ENCODE data around the gene EFNA2.

Gene EFNA2

GRCh38 chr19:1249298-1249989 lies 36.2 kb upstream of the EFNA2 start:
- peak overlapping the region; percentile 67 for H3K4me3 ChIP-seq (ENCODE audit: low read depth, low read length)
- in situ Hi-C loops (cut with HindIII; ENCODE audit: low sequenced_read_pairs): no loop called here
- TF ChIP-seq CTCF (IDR thresholded peaks at IDR 0.05; ENCODE audit: low read depth, low read length): no peak
- peak; percentile 98 for DNase-seq (ENCODE audit: low read depth, low spot score)

- in situ Hi-C loops (cut with HindIII; ENCODE audit: low sequenced_read_pairs): no loop called here
- peak overlapping the region; percentile 65 for H3K4me3 ChIP-seq (ENCODE audit: low read depth, low read length)
- no peak for TF ChIP-seq CTCF (IDR thresholded peaks at IDR 0.05; ENCODE audit: low read depth, low read length)
- DNase-seq (ENCODE audit: low read depth, low spot score): no peak
Observed at GRCh38 chr19:1249990-1250436, 35.7 kb upstream of the EFNA2 start.

- H3K4me3 ChIP-seq (ENCODE audit: low read depth, low read length): peak overlapping the region; percentile 65
- in situ Hi-C loops (cut with HindIII; ENCODE audit: low sequenced_read_pairs): no loop called here
- TF ChIP-seq CTCF (IDR thresholded peaks at IDR 0.05; ENCODE audit: low read depth, low read length): no peak
- DNase-seq (ENCODE audit: low read depth, low spot score): peak; percentile 75
Observed at GRCh38 chr19:1250437-1251260, 35.0 kb upstream of the EFNA2 start.

DNA sequence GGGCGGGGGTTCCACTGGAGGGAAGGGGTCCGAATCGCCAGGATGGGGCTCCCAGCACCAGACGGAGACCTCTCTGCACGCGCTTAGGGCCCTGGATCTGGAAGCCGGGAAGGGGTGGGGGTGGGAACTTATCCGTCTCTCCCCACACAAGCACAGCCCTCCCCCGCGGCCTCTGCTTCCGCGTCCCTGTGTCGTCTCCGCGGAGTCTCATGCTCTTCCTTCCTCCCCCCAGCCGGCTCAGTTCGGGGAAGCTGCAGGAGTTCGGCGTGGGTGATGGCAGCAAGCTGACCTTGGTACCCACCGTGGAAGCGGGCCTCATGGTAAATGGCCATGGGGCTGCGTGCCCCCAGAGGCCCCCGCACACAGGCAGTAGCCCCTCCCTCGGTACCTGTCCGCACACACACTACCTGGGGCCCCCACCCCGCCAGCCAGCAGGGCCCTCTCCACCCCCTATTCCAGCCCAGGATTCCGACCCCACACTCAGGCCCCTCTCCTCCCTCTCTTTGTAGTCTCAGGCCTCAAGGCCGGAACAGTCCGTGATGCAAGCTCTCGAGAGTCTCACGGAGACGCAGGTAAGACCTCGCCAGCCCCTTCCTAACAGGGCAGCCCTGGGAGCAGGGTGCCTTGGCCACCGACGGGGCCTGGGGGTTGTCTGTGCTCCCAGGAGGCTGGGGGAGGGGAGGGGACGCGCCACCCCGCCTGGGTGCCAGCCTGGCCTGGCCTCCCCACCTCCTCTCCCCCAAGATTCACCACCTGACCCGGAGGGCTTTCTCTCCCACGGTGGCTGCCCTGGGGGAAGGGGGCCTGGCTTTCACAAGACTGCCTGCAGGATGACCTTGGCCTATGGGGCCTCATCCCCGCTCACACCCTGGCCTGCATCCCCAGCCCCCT lies 34.1 kb upstream of the EFNA2 start:
- DNase-seq (ENCODE audit: low read depth, low spot score): peak; percentile 66
- no peak for TF ChIP-seq CTCF (IDR thresholded peaks at IDR 0.05; ENCODE audit: low read depth, low read length)
- in situ Hi-C loops (cut with HindIII; ENCODE audit: low sequenced_read_pairs): no loop called here
- H3K4me3 ChIP-seq (ENCODE audit: low read depth, low read length): peak overlapping the region; percentile 65

DNA sequence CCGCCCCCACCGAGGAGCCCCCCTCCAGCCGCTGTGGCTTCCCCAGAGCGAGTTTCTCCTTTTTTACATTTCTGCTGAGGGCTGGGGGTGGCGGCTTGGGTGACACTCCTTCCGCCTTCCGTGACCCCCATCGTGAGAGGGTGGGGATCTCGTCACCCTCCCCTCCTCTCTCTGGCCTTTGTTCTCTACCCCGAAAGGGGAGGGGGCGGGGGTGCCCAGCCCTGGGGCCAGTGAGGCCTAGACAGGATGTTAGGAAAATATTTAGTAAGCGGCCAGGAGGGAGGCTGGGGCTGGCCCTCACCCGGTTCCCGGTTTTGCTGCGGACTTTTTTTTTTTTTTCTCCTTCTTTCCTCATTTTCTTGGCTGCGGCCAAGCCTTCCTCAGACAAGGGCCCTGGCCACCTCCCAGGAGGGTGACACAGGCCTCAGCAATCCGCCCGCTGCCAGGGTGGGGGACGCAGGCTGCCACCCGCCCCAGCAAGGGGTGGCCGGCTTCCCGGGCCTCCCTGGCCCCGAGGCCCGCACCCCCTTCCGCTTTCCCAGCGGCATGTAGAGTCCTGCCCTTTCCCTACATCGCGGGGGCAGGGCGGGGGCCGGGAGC lies 33.4 kb upstream of the EFNA2 start:
- in situ Hi-C loops (cut with HindIII; ENCODE audit: low sequenced_read_pairs): no loop called here
- peak overlapping the region; percentile 65 for H3K4me3 ChIP-seq (ENCODE audit: low read depth, low read length)
- peak; percentile 97 for DNase-seq (ENCODE audit: low read depth, low spot score)

More for the DNA sequence above, 33.4 kb upstream of the EFNA2 start:
- TF ChIP-seq CTCF (IDR thresholded peaks at IDR 0.05; ENCODE audit: low read depth, low read length): no peak
